H1 (cell line): Measurements from ENCODE around the gene PFKM. TPM values are rescaled to one million over a fixed set of nuclear protein-coding genes. Genes with fewer than 3 reads are reported as not detected.

Source experiments
- EP300 ChIP-seq, 2 experiments: IDR thresholded peaks; 1 replicate in 1 of 2; 2 replicates in 1 of 2; pipeline ENCODE4 v1.6.1; 2011 to 2012; ENCODE audit warnings: low read depth in 2 of 2, low read length in 2 of 2, mild to moderate bottlenecking in 2 of 2, borderline replicate concordance in 1 of 2, inconsistent platforms in 1 of 2, moderate library complexity in 1 of 2
- FOSL1 ChIP-seq: IDR thresholded peaks from 2 replicates; pipeline ENCODE4 v1.6.1; 2011; ENCODE audit warnings: mild to moderate bottlenecking, low read depth, low read length, moderate library complexity; ENCODE audit not compliant: insufficient read depth
- HDAC6 ChIP-seq: IDR thresholded peaks from one replicate; pipeline ENCODE4 v1.7.1; 2012; ENCODE audit warnings: low read depth, mild to moderate bottlenecking, inconsistent platforms, low read length, moderate library complexity
- JUN ChIP-seq: IDR thresholded peaks from 2 replicates; pipeline ENCODE4 v1.6.1; 2011; ENCODE audit warnings: low read depth, mild to moderate bottlenecking, improper control_type of control experiment, low read length
- KDM4A ChIP-seq: IDR thresholded peaks from one replicate; pipeline ENCODE4 v1.7.1; 2012; ENCODE audit warnings: low read depth, mild to moderate bottlenecking, moderate library complexity, low read length, inconsistent platforms; ENCODE audit not compliant: severe bottlenecking
- RXRA ChIP-seq: IDR thresholded peaks from 2 replicates; pipeline ENCODE4 v1.6.1; 2011; ENCODE audit warnings: low read depth, mild to moderate bottlenecking, low read length, moderate library complexity; ENCODE audit not compliant: insufficient read depth
- SIX5 ChIP-seq: IDR thresholded peaks from 2 replicates; pipeline ENCODE4 v1.6.1; 2011; ENCODE audit warnings: mild to moderate bottlenecking, low read depth, low read length
- TAF1 ChIP-seq: IDR thresholded peaks from 2 replicates; pipeline ENCODE4 v1.6.1; 2011; ENCODE audit warnings: mild to moderate bottlenecking, low read depth, low read length
- ZNF274 ChIP-seq: IDR thresholded peaks from 2 replicates; pipeline ENCODE4 v1.7.0; 2012; ENCODE audit warnings: low read length, borderline replicate concordance; ENCODE audit errors: extremely low read depth
- polyA plus RNA-seq, 7 experiments: library from polyadenylated mRNA; depleted of rRNA in 3 of 7; stranded (reverse) in 5 of 7; unstranded in 2 of 7; fragments of >200 nt in 5 of 7; fragments of 200-250 nt in 2 of 7; gene quantifications; 1 replicate in 5 of 7; 2 replicates in 1 of 7; 4 replicates in 1 of 7; pipeline versions ENCODE4 v1.2.1 to v1.2.3, GENCODE V29; 2011 to 2013; ENCODE audit warnings: missing spikeins in 2 of 7, mixed read lengths in 2 of 7
- total RNA-seq: library from RNA; stranded (reverse); fragmentation: NEBNext Ultra II Directional; extraction: Animal tissue kit (Norgen Biotek cat#: 25700); gene quantifications from 2 replicates; pipeline ENCODE4 v1.2.1, GENCODE V29; 2021
- TF ChIP-seq, protein P1 (sequence below): fragments of 300-600 bp; sonication (generic); IDR thresholded peaks from 2 replicates; pipeline ENCODE4 v1.7.1; 2012; ENCODE audit warnings: low read length, moderate library complexity, mild to moderate bottlenecking, inconsistent platforms; ENCODE audit not compliant: insufficient replicate concordance

Gene PFKM
- total and polyA plus RNA-seq, 2 of the 8 experiments (the other 6 are each of a cell fraction or from before 2014, with no cell fraction given): 62.6 to 106 TPM

DNA sequence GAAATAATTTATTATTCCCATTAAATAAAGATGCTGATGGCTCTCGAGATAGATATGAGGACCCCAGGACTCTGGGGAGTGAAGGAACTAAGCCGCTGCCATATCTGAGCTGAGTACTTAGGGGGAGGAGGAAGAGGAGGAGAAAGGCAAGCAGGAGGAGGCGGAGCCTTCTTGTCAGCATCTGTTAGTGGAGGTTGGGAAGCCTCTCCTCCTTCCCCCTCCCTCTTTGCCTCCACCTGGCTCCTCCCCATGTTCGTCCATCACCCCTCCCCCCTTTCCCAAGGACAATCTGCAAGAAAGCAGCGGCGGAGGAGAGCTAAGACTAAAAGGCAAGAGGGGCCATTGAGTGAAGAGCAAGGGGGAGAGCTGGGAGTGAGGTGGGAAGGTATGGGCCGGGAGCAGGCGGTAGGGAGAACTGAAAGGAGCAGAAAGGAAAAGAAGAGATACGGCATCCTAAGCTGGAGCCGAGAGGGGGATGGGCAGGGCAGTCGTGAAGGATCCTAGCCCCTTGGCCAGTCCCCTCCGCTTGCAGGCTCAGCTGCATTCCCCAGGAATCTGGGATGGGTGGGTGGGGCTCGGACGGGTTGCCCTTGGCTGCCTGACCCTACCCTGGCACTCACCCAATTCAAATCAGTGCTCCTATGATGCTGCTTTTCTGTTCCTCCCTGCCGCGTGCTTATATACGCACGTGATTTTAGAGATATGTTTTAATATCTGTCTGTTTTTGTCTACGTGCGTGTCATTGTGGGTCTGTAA is at the start of gene PFKM (continued):
- TF ChIP-seq, protein P1, sequence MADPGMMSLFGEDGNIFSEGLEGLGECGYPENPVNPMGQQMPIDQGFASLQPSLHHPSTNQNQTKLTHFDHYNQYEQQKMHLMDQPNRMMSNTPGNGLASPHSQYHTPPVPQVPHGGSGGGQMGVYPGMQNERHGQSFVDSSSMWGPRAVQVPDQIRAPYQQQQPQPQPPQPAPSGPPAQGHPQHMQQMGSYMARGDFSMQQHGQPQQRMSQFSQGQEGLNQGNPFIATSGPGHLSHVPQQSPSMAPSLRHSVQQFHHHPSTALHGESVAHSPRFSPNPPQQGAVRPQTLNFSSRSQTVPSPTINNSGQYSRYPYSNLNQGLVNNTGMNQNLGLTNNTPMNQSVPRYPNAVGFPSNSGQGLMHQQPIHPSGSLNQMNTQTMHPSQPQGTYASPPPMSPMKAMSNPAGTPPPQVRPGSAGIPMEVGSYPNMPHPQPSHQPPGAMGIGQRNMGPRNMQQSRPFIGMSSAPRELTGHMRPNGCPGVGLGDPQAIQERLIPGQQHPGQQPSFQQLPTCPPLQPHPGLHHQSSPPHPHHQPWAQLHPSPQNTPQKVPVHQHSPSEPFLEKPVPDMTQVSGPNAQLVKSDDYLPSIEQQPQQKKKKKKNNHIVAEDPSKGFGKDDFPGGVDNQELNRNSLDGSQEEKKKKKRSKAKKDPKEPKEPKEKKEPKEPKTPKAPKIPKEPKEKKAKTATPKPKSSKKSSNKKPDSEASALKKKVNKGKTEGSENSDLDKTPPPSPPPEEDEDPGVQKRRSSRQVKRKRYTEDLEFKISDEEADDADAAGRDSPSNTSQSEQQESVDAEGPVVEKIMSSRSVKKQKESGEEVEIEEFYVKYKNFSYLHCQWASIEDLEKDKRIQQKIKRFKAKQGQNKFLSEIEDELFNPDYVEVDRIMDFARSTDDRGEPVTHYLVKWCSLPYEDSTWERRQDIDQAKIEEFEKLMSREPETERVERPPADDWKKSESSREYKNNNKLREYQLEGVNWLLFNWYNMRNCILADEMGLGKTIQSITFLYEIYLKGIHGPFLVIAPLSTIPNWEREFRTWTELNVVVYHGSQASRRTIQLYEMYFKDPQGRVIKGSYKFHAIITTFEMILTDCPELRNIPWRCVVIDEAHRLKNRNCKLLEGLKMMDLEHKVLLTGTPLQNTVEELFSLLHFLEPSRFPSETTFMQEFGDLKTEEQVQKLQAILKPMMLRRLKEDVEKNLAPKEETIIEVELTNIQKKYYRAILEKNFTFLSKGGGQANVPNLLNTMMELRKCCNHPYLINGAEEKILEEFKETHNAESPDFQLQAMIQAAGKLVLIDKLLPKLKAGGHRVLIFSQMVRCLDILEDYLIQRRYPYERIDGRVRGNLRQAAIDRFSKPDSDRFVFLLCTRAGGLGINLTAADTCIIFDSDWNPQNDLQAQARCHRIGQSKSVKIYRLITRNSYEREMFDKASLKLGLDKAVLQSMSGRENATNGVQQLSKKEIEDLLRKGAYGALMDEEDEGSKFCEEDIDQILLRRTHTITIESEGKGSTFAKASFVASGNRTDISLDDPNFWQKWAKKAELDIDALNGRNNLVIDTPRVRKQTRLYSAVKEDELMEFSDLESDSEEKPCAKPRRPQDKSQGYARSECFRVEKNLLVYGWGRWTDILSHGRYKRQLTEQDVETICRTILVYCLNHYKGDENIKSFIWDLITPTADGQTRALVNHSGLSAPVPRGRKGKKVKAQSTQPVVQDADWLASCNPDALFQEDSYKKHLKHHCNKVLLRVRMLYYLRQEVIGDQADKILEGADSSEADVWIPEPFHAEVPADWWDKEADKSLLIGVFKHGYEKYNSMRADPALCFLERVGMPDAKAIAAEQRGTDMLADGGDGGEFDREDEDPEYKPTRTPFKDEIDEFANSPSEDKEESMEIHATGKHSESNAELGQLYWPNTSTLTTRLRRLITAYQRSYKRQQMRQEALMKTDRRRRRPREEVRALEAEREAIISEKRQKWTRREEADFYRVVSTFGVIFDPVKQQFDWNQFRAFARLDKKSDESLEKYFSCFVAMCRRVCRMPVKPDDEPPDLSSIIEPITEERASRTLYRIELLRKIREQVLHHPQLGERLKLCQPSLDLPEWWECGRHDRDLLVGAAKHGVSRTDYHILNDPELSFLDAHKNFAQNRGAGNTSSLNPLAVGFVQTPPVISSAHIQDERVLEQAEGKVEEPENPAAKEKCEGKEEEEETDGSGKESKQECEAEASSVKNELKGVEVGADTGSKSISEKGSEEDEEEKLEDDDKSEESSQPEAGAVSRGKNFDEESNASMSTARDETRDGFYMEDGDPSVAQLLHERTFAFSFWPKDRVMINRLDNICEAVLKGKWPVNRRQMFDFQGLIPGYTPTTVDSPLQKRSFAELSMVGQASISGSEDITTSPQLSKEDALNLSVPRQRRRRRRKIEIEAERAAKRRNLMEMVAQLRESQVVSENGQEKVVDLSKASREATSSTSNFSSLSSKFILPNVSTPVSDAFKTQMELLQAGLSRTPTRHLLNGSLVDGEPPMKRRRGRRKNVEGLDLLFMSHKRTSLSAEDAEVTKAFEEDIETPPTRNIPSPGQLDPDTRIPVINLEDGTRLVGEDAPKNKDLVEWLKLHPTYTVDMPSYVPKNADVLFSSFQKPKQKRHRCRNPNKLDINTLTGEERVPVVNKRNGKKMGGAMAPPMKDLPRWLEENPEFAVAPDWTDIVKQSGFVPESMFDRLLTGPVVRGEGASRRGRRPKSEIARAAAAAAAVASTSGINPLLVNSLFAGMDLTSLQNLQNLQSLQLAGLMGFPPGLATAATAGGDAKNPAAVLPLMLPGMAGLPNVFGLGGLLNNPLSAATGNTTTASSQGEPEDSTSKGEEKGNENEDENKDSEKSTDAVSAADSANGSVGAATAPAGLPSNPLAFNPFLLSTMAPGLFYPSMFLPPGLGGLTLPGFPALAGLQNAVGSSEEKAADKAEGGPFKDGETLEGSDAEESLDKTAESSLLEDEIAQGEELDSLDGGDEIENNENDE: no peak
- TF ChIP-seq RXRA (no peak), JUN (no peak), FOSL1 (no peak), ZNF274 (no peak), KDM4A (peak; percentile 81), SIX5 (no peak), TAF1 (peak; percentile 74), EP300 (IDR thresholded peaks at IDR 0.05; ENCODE audit: borderline replicate concordance in 1 of 2, low read depth in 2 of 2, low read length in 2 of 2) (no peak), HDAC6 (no peak)
